IMR-90 (cell line): Measurements from ENCODE around the gene CSTF2T.

Experiments
- CTCF ChIP-seq: conservative IDR thresholded peaks from 2 replicates; pipeline ENCODE4 v1.5.1; 2012; ENCODE audit warnings: mild to moderate bottlenecking, low read depth, low read length, improper control_type of control experiment
- POLR2A ChIP-seq: IDR thresholded peaks from 2 replicates; pipeline ENCODE4 v1.6.1; 2012; ENCODE audit warnings: mild to moderate bottlenecking, low read depth, low read length
- RAD21 ChIP-seq: IDR thresholded peaks from 2 replicates; pipeline ENCODE4 v1.6.1; 2012; ENCODE audit warnings: low read length, improper control_type of control experiment
- RFX5 ChIP-seq: IDR thresholded peaks from 2 replicates; pipeline ENCODE4 v1.8.0; 2012; ENCODE audit warnings: low read depth, mild to moderate bottlenecking, low read length, moderate library complexity

- TF ChIP-seq CTCF (no peak), RAD21 (no peak), POLR2A (no peak), RFX5 (no peak)
Measured at GRCh38 chr10:51748959-51749358, 49.6 kb upstream of the CSTF2T start.
